ENCODE results near the gene PBX3. TPM values are rescaled to one million over a fixed set of nuclear protein-coding genes. Genes with fewer than 3 reads are reported as not detected.

The PBX3 gene
- total and polyA plus RNA-seq, 12 donors, result 14.5 to 79.6 (median 56.3) TPM

- no peak for ATAC-seq
- 95 to 96% methylated on average over 5 of the region's 5 CpGs for WGBS, 2 donors
Observed at GRCh38 chr9:125956102-125956501, 208.9 kb downstream of the PBX3 start.

DNA sequence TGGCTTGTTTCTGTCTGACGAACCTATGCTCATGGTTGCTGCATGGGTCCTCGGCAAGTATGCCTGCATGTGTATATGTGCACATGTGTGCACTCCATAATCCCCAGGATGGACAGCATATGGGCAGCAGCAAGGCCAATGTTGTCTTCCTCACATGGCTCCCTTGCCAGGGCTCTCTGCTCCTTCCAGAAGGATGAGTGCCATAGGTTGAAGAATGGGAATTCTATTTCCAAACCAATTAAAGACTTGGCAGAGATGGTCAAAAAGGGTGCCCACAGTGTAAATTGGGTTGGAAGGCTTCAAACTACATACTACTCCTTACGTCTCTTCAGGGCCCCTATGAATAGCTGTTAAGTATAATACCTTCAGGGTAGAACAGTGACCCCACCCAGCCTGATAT lies 212.1 kb downstream of the PBX3 start:
- TF ChIP-seq, protein P1, sequence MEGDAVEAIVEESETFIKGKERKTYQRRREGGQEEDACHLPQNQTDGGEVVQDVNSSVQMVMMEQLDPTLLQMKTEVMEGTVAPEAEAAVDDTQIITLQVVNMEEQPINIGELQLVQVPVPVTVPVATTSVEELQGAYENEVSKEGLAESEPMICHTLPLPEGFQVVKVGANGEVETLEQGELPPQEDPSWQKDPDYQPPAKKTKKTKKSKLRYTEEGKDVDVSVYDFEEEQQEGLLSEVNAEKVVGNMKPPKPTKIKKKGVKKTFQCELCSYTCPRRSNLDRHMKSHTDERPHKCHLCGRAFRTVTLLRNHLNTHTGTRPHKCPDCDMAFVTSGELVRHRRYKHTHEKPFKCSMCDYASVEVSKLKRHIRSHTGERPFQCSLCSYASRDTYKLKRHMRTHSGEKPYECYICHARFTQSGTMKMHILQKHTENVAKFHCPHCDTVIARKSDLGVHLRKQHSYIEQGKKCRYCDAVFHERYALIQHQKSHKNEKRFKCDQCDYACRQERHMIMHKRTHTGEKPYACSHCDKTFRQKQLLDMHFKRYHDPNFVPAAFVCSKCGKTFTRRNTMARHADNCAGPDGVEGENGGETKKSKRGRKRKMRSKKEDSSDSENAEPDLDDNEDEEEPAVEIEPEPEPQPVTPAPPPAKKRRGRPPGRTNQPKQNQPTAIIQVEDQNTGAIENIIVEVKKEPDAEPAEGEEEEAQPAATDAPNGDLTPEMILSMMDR (IDR thresholded peaks at IDR 0.05), result no peak
- Histone ChIP-seq H3K4me1 (no peaks in the 10 kb centered on the region), H3K4me3 (no peak overlapping the region), H3K27ac (no peak overlapping the region), H3K9me3 (no peaks in the 10 kb centered on the region), H3K27me3 (no peaks in the 10 kb centered on the region), H3K36me3 (peaks cover 0 to 38% (median 18%) of the 10 kb centered on the region in 9 donors)
- DNase-seq (no peak), ATAC-seq (no peak)
- 95 to 99% methylated on average over 3 of the region's 3 CpGs for WGBS, 2 donors
- intact Hi-C loops (cut with DNase I), result no loop called here

More at GRCh38 chr9:125956102-125956501, 208.9 kb downstream of the PBX3 start:
- Histone ChIP-seq H3K27ac (no peak overlapping the region), H3K4me3 (no peak overlapping the region), H3K27me3 (no peaks in the 10 kb centered on the region), H3K9me3 (no peaks in the 10 kb centered on the region), H3K4me1 (no peaks in the 10 kb centered on the region), H3K36me3 (peaks cover 0 to 8% (median 2%) of the 10 kb centered on the region in 9 donors)
- intact Hi-C loops (cut with DNase I), result no loop called here
- DNase-seq, result no peak
- TF ChIP-seq, protein P1 (IDR thresholded peaks at IDR 0.05), result no peak

GRCh38 chr9:125959951-125960619 lies 212.9 kb downstream of the PBX3 start:
- TF ChIP-seq, protein P1 (IDR thresholded peaks at IDR 0.05), result no peak
- intact Hi-C loops (cut with DNase I), result no loop called here
- Histone ChIP-seq H3K9me3 (no peaks in the 10 kb centered on the region), H3K27me3 (no peaks in the 10 kb centered on the region), H3K27ac (no peak overlapping the region), H3K4me1 (no peaks in the 10 kb centered on the region), H3K4me3 (no peak overlapping the region), H3K36me3 (peaks cover 0 to 46% (median 18%) of the 10 kb centered on the region in 9 donors)
- 80 to 86% methylated on average over 6 of the region's 6 CpGs for WGBS, 2 donors
- no peak for DNase-seq
- no peak for ATAC-seq

- intact Hi-C loops (cut with DNase I), result no loop called here
- H3K4me3 ChIP-seq, result no peak overlapping the region
- H3K9me3 ChIP-seq, result no peaks in the 10 kb centered on the region
- ATAC-seq (no peak), DNase-seq (no peak)
- H3K27ac ChIP-seq, result no peak overlapping the region
- peaks cover 0 to 52% (median 20%) of the 10 kb centered on the region in 9 donors for H3K36me3 ChIP-seq
- H3K27me3 ChIP-seq, result no peaks in the 10 kb centered on the region
- H3K4me1 ChIP-seq, result no peaks in the 10 kb centered on the region
- TF ChIP-seq, protein P1 (IDR thresholded peaks at IDR 0.05), result no peak
- 93 to 97% methylated on average over 8 of the region's 8 CpGs for WGBS, 2 donors
Observed at GRCh38 chr9:125960626-125961025, 213.5 kb downstream of the PBX3 start.

Data from heart right ventricle (tissue), 16 donors.